ENCODE measurements around the gene CAP2.

The CAP2 gene

DNA sequence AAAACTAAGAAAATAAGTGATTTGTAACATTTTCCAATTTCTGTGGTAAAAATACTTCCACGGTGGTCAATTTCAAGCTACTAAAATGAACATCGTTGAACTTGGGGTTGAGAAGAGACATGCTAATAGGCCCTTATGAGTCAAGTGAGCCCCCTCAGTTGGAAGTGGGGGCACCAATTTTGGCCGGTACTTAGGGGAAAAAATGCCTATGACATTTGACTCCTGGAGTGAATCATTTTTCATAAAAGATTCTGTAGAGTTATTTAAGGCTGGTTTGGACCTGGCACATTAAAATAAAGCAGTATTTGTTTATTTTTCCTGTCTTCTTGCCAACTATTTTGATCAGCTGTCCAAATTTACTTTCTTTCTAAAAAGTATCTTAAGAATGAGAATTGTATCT, 32.4 kb upstream of the CAP2 start:
- no peak for TF ChIP-seq POLR2AphosphoS5 (IDR thresholded peaks at IDR 0.05; ENCODE audit: low read depth, low read length)
- TF ChIP-seq TAF1 (IDR thresholded peaks at IDR 0.05; ENCODE audit: borderline replicate concordance, insufficient read depth, low read length): no peak
- no peak for TF ChIP-seq SIN3A (IDR thresholded peaks at IDR 0.05; ENCODE audit: borderline replicate concordance, insufficient read depth, low read length)
- TF ChIP-seq FOXP2 (optimal IDR thresholded peaks at IDR 0.05; ENCODE audit: borderline replicate concordance, extremely low read depth, extremely low read length, insufficient read depth): no peak
- TF ChIP-seq, protein P1, sequence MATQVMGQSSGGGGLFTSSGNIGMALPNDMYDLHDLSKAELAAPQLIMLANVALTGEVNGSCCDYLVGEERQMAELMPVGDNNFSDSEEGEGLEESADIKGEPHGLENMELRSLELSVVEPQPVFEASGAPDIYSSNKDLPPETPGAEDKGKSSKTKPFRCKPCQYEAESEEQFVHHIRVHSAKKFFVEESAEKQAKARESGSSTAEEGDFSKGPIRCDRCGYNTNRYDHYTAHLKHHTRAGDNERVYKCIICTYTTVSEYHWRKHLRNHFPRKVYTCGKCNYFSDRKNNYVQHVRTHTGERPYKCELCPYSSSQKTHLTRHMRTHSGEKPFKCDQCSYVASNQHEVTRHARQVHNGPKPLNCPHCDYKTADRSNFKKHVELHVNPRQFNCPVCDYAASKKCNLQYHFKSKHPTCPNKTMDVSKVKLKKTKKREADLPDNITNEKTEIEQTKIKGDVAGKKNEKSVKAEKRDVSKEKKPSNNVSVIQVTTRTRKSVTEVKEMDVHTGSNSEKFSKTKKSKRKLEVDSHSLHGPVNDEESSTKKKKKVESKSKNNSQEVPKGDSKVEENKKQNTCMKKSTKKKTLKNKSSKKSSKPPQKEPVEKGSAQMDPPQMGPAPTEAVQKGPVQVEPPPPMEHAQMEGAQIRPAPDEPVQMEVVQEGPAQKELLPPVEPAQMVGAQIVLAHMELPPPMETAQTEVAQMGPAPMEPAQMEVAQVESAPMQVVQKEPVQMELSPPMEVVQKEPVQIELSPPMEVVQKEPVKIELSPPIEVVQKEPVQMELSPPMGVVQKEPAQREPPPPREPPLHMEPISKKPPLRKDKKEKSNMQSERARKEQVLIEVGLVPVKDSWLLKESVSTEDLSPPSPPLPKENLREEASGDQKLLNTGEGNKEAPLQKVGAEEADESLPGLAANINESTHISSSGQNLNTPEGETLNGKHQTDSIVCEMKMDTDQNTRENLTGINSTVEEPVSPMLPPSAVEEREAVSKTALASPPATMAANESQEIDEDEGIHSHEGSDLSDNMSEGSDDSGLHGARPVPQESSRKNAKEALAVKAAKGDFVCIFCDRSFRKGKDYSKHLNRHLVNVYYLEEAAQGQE (IDR thresholded peaks at IDR 0.05; ENCODE audit: insufficient read depth in 1 of 2, low read depth in 2 of 2, low read length in 2 of 2): no peak

DNA sequence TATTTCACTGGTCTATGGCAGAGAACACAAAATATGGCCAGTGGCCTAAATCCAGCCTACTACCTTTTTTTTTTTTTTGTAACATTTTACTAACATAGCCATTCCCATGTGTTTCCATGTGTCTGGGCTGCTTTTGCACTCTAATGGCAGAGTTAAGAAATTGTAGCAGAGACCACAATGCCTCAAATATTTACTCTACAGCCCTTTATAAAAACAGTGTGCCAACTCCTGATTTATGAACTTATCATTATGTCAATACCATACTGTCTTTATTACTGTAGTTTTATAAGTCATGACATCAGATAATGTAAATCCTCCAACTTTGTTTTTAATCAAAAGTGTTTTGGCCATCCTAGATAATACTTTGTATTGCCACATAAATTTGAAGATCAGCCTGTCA, 27.4 kb upstream of the CAP2 start:
- TF ChIP-seq TAF1 (IDR thresholded peaks at IDR 0.05; ENCODE audit: borderline replicate concordance, insufficient read depth, low read length) (no peak), FOXP2 (optimal IDR thresholded peaks at IDR 0.05; ENCODE audit: borderline replicate concordance, extremely low read depth, extremely low read length, insufficient read depth) (no peak), POLR2AphosphoS5 (IDR thresholded peaks at IDR 0.05; ENCODE audit: low read depth, low read length) (no peak), SIN3A (IDR thresholded peaks at IDR 0.05; ENCODE audit: borderline replicate concordance, insufficient read depth, low read length) (no peak)
- TF ChIP-seq, protein P1 (IDR thresholded peaks at IDR 0.05; ENCODE audit: insufficient read depth in 1 of 2, low read depth in 2 of 2, low read length in 2 of 2): no peak

DNA sequence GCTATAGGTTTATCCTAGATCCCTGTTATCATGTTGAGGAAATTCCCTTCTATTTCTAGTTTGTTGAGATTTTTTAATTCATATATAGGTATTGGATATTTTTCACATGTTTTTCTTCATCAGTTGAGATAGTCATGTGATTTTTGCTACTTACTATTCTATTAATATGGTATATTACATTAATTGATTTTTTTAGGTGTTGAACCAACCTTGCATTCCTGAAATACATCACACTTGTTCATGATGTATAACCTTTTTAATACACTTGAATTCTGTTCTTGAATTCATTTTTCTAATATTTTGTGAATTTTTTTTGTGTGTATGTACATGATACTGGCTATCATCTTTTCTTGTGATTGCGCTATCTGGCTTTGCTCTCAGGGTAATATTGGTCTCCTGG, 25.5 kb upstream of the CAP2 start:
- no peak for TF ChIP-seq FOXP2 (optimal IDR thresholded peaks at IDR 0.05; ENCODE audit: borderline replicate concordance, extremely low read depth, extremely low read length, insufficient read depth)
- no peak for TF ChIP-seq SIN3A (IDR thresholded peaks at IDR 0.05; ENCODE audit: borderline replicate concordance, insufficient read depth, low read length)
- TF ChIP-seq, protein P1 (IDR thresholded peaks at IDR 0.05; ENCODE audit: insufficient read depth in 1 of 2, low read depth in 2 of 2, low read length in 2 of 2): no peak
- no peak for TF ChIP-seq TAF1 (IDR thresholded peaks at IDR 0.05; ENCODE audit: borderline replicate concordance, insufficient read depth, low read length)

DNA sequence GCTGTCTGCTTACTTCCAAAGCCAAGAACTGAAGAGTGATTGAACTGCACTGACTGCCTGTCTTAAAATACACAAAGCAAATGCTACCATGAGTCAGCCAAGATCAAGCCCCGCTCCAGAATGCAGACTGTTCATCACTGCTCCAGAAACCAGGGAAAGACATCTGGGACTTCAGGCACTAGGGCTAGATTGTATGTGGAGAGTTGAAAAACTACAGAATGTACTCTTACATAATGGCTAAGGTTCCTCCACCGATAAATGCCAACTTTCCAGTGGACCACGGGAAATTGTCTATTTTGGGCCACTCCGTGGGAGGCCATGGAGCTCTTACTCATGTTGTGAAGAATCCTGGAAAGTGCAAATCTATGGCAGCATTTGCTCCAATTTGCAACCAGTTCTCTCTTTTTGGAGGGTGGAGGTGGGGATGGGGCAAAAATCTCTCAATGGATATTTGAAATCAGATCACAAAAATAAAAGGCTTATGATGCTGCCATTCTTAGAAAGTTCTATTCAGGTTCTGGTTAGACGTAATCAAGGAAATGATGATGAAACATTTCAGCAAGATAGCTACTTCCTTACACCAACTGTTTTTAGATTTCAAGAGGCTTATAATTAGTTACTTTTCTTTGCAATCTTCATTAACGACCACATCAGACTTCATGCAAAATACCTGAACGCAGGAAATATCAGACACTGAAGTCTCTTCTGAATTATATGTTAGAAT, 11.8 kb upstream of the CAP2 start:
- TF ChIP-seq POLR2AphosphoS5 (IDR thresholded peaks at IDR 0.05; ENCODE audit: low read depth, low read length) (no peak), TAF1 (IDR thresholded peaks at IDR 0.05; ENCODE audit: borderline replicate concordance, insufficient read depth, low read length) (no peak), SIN3A (IDR thresholded peaks at IDR 0.05; ENCODE audit: borderline replicate concordance, insufficient read depth, low read length) (no peak), FOXP2 (optimal IDR thresholded peaks at IDR 0.05; ENCODE audit: borderline replicate concordance, extremely low read depth, extremely low read length, insufficient read depth) (no peak)
- TF ChIP-seq, protein P1 (IDR thresholded peaks at IDR 0.05; ENCODE audit: insufficient read depth in 1 of 2, low read depth in 2 of 2, low read length in 2 of 2): no peak
